Activated effector memory CD4-positive, alpha-beta T cell treated with anti-CD3 and anti-CD28 coated beads, Interleukin-2, amount 50 U/mL, for 16 hours (primary cell): ENCODE measurements around the gene SYNPR.

ENCODE experiments used
- DNase-seq: peaks from one replicate; pipeline ENCODE4 v3.0.0-alpha.2; 2020

The SYNPR gene

GRCh38 chr3:63387568-63387967, 109.5 kb downstream of the SYNPR start:
- no peak for DNase-seq

GRCh38 chr3:63390710-63391230, 112.7 kb downstream of the SYNPR start:
- DNase-seq: no peak

GRCh38 chr3:63395960-63396359, 117.9 kb downstream of the SYNPR start:
- no peak for DNase-seq

GRCh38 chr3:63400246-63400860, 122.2 kb downstream of the SYNPR start:
- DNase-seq: no peak

GRCh38 chr3:63405882-63406281, 127.8 kb downstream of the SYNPR start:
- no peak for DNase-seq

- no peak for DNase-seq
Observed at GRCh38 chr3:63413523-63413922, 135.4 kb downstream of the SYNPR start.

- no peak for DNase-seq
Observed at GRCh38 chr3:63414607-63415006, 136.5 kb downstream of the SYNPR start.

- no peak for DNase-seq
Observed at GRCh38 chr3:63429905-63430304, 151.8 kb downstream of the SYNPR start.

- DNase-seq: no peak
Observed at GRCh38 chr3:63430875-63431274, 152.8 kb downstream of the SYNPR start.

- DNase-seq: no peak
Observed at GRCh38 chr3:63437858-63438257, 159.8 kb downstream of the SYNPR start.

- no peak for DNase-seq
Observed at GRCh38 chr3:63438826-63439371, 160.8 kb downstream of the SYNPR start.

GRCh38 chr3:63441262-63441661, 163.2 kb downstream of the SYNPR start:
- no peak for DNase-seq

- no peak for DNase-seq
Observed at GRCh38 chr3:63442918-63443317, 164.8 kb downstream of the SYNPR start.

GRCh38 chr3:63450023-63450422, 171.9 kb downstream of the SYNPR start:
- DNase-seq: no peak

- no peak for DNase-seq
Observed at GRCh38 chr3:63450634-63451363, 172.7 kb downstream of the SYNPR start.

- DNase-seq: no peak
Observed at GRCh38 chr3:63456901-63457300, 178.8 kb downstream of the SYNPR start.

GRCh38 chr3:63458405-63458804, 180.3 kb downstream of the SYNPR start:
- no peak for DNase-seq

- no peak for DNase-seq
Observed at GRCh38 chr3:63462732-63463131, 184.6 kb downstream of the SYNPR start.

- DNase-seq: no peak
Observed at GRCh38 chr3:63467392-63467791, 189.3 kb downstream of the SYNPR start.

- no peak for DNase-seq
Observed at GRCh38 chr3:63470745-63471144, 192.6 kb downstream of the SYNPR start.

- DNase-seq: no peak
Observed at GRCh38 chr3:63471781-63472180, 193.7 kb downstream of the SYNPR start.

- no peak for DNase-seq
Observed at GRCh38 chr3:63473641-63474166, 195.6 kb downstream of the SYNPR start.

- no peak for DNase-seq
Observed at GRCh38 chr3:63474828-63475518, 196.9 kb downstream of the SYNPR start.
